ENCODE results near the gene GAB4.

The GAB4 gene

DNA sequence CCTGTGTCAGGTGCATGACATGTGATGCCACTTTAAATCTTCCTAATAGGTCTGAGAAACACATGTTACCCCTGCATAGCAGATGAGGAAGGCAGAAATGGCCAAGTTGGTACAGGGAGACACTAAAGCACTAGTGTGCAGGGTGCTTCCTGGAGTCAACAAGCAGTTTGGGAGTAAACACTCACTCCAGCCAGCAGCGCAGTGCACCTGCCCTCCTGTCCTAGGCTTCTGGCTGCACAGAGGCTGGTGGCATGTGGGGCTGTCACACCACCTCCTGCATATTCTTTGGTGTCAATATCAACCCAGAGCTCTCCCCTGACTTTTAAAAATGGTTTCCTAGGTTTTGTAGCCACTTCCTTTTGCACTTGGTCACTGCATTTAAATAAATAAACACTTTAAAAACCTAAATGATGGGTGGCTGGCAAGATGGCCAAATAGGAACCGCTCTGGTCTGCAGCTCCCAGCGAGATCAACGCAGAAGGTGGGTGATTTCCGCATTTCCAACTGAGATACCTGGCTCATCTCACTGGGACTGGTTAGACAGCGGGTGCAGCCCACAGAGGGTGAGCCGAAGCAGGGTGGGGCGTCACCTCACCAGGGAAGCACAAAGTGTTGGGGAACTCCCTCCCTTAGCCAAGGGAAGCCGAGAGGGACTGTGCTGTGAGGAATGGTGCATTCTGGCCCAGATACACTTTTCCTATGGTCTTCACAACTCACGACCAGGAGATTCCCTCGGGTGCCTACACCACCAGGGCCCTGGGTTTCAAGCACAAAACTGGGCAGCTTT is 33.5 kb downstream of the GAB4 start:
- no peaks in the 10 kb centered on the region for H3K9me3 ChIP-seq (ENCODE audit: control insufficient read depth, insufficient read depth, low read depth, low read length)

DNA sequence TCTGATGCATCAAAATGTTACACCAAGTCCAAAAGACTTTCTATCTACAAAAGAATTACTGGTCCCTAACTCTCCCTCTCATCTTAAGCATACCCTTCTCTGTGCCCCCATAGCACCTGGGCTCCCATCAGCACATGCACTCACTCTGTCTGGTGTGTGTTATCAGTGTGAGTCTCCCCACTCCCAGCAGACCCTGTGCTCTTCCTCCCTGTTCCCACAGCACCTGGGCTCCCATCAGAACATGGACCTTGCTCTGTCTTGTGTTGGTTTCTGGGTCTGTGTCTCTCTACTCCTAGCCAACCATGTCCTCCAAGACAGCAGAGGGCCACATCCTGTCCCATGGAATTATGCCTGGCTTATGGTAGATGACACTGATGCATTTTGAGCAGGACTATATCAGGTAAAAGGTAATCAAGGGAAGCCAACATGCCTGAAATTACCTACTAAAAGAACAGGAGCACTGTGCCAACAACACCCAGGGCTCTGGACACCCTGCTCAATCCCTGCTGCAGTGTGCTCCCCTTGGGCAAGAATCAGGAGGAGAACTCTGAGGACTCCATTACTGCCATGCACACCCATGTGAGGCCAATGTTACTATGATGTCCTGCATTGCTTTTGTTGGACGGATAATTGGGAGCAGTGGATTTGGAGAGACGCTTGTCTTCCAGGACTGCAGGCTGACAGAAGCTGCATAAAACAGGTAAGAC is 34.3 kb downstream of the GAB4 start:
- Histone ChIP-seq H3K4me3 (ENCODE audit: low read depth, low read length) (no peak overlapping the region), H3K9me3 (ENCODE audit: control insufficient read depth, insufficient read depth, low read depth, low read length) (no peaks in the 10 kb centered on the region), H3K27ac (ENCODE audit: extremely low read depth, low read depth, low read length) (no peak overlapping the region), H3K36me3 (ENCODE audit: control insufficient read depth in 2 of 2, insufficient read depth in 1 of 2, low read length in 2 of 2) (no peaks in the 10 kb centered on the region), H3K4me1 (ENCODE audit: control insufficient read depth, insufficient read depth, low read length) (no peaks in the 10 kb centered on the region)
- POLR2A ChIA-PET: no interaction called here
- CTCF ChIA-PET: no interaction called here
- TF ChIP-seq, protein P1, sequence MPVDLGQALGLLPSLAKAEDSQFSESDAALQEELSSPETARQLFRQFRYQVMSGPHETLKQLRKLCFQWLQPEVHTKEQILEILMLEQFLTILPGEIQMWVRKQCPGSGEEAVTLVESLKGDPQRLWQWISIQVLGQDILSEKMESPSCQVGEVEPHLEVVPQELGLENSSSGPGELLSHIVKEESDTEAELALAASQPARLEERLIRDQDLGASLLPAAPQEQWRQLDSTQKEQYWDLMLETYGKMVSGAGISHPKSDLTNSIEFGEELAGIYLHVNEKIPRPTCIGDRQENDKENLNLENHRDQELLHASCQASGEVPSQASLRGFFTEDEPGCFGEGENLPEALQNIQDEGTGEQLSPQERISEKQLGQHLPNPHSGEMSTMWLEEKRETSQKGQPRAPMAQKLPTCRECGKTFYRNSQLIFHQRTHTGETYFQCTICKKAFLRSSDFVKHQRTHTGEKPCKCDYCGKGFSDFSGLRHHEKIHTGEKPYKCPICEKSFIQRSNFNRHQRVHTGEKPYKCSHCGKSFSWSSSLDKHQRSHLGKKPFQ (tag by site-specific recombination; IDR thresholded peaks at IDR 0.05): no peak
- TF ChIP-seq, protein P2, sequence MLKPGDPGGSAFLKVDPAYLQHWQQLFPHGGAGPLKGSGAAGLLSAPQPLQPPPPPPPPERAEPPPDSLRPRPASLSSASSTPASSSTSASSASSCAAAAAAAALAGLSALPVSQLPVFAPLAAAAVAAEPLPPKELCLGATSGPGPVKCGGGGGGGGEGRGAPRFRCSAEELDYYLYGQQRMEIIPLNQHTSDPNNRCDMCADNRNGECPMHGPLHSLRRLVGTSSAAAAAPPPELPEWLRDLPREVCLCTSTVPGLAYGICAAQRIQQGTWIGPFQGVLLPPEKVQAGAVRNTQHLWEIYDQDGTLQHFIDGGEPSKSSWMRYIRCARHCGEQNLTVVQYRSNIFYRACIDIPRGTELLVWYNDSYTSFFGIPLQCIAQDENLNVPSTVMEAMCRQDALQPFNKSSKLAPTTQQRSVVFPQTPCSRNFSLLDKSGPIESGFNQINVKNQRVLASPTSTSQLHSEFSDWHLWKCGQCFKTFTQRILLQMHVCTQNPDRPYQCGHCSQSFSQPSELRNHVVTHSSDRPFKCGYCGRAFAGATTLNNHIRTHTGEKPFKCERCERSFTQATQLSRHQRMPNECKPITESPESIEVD (tag by site-specific recombination; IDR thresholded peaks at IDR 0.05): no peak
- TF ChIP-seq, protein P3, sequence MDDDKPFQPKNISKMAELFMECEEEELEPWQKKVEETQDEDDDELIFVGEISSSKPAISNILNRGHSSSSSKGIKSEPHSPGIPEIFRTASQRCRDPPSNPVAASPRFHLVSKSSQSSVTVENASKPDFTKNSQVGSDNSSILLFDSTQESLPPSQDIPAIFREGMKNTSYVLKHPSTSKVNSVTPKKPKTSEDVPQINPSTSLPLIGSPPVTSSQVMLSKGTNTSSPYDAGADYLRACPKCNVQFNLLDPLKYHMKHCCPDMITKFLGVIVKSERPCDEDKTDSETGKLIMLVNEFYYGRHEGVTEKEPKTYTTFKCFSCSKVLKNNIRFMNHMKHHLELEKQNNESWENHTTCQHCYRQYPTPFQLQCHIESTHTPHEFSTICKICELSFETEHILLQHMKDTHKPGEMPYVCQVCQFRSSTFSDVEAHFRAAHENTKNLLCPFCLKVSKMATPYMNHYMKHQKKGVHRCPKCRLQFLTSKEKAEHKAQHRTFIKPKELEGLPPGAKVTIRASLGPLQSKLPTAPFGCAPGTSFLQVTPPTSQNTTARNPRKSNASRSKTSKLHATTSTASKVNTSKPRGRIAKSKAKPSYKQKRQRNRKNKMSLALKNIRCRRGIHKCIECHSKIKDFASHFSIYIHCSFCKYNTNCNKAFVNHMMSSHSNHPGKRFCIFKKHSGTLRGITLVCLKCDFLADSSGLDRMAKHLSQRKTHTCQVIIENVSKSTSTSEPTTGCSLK (tag by site-specific recombination; IDR thresholded peaks at IDR 0.05): no peak
- TF ChIP-seq, protein P4, sequence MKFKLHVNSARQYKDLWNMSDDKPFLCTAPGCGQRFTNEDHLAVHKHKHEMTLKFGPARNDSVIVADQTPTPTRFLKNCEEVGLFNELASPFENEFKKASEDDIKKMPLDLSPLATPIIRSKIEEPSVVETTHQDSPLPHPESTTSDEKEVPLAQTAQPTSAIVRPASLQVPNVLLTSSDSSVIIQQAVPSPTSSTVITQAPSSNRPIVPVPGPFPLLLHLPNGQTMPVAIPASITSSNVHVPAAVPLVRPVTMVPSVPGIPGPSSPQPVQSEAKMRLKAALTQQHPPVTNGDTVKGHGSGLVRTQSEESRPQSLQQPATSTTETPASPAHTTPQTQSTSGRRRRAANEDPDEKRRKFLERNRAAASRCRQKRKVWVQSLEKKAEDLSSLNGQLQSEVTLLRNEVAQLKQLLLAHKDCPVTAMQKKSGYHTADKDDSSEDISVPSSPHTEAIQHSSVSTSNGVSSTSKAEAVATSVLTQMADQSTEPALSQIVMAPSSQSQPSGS (tag by site-specific recombination; IDR thresholded peaks at IDR 0.05; ENCODE audit: low read depth): no peak
- TF ChIP-seq ZNF114 (tag by site-specific recombination; IDR thresholded peaks at IDR 0.05) (no peak), ZNF239 (tag by site-specific recombination; IDR thresholded peaks at IDR 0.05) (no peak), ZIC2 (tag by site-specific recombination; IDR thresholded peaks at IDR 0.05) (no peak)

More for the DNA sequence above, 33.5 kb downstream of the GAB4 start:
- no peak overlapping the region for H3K27ac ChIP-seq (ENCODE audit: extremely low read depth, low read depth, low read length)
- no peaks in the 10 kb centered on the region for H3K4me1 ChIP-seq (ENCODE audit: control insufficient read depth, insufficient read depth, low read length)
- H3K4me3 ChIP-seq (ENCODE audit: low read depth, low read length): no peak overlapping the region
- CTCF ChIA-PET: interaction anchor here (0.6 kb wide), 1 partner anchor 111 kb away, joined by 3 read pairs; no protein-coding TSS in a partner anchor
- TF ChIP-seq ZXDB (tag by site-specific recombination; IDR thresholded peaks at IDR 0.05): no peak
- TF ChIP-seq ZIC2 (tag by site-specific recombination; IDR thresholded peaks at IDR 0.05): no peak
- TF ChIP-seq ZNF776 (tag by site-specific recombination; IDR thresholded peaks at IDR 0.05; ENCODE audit: borderline replicate concordance): no peak
- TF ChIP-seq ZNF10 (tag by site-specific recombination; IDR thresholded peaks at IDR 0.05): no peak
- TF ChIP-seq ZNF24 (tag by site-specific recombination; IDR thresholded peaks at IDR 0.05): no peak
- TF ChIP-seq GLI2 (tag by site-specific recombination; IDR thresholded peaks at IDR 0.05; ENCODE audit: borderline replicate concordance, low read depth): no peak
- TF ChIP-seq ZNF660 (tag by site-specific recombination; IDR thresholded peaks at IDR 0.05): no peak
- TF ChIP-seq, protein P5, sequence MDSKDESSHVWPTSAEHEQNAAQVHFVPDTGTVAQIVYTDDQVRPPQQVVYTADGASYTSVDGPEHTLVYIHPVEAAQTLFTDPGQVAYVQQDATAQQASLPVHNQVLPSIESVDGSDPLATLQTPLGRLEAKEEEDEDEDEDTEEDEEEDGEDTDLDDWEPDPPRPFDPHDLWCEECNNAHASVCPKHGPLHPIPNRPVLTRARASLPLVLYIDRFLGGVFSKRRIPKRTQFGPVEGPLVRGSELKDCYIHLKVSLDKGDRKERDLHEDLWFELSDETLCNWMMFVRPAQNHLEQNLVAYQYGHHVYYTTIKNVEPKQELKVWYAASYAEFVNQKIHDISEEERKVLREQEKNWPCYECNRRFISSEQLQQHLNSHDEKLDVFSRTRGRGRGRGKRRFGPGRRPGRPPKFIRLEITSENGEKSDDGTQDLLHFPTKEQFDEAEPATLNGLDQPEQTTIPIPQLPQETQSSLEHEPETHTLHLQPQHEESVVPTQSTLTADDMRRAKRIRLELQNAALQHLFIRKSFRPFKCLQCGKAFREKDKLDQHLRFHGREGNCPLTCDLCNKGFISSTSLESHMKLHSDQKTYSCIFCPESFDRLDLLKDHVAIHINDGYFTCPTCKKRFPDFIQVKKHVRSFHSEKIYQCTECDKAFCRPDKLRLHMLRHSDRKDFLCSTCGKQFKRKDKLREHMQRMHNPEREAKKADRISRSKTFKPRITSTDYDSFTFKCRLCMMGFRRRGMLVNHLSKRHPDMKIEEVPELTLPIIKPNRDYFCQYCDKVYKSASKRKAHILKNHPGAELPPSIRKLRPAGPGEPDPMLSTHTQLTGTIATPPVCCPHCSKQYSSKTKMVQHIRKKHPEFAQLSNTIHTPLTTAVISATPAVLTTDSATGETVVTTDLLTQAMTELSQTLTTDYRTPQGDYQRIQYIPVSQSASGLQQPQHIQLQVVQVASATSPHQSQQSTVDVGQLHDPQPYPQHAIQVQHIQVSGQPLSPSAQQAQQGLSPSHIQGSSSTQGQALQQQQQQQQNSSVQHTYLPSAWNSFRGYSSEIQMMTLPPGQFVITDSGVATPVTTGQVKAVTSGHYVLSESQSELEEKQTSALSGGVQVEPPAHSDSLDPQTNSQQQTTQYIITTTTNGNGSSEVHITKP (tag by site-specific recombination; IDR thresholded peaks at IDR 0.05): no peak
- TF ChIP-seq ZNF37A (tag by site-specific recombination; IDR thresholded peaks at IDR 0.05): no peak
- no peak for TF ChIP-seq GLIS2 (tag by site-specific recombination; IDR thresholded peaks at IDR 0.05)
- TF ChIP-seq, protein P6, sequence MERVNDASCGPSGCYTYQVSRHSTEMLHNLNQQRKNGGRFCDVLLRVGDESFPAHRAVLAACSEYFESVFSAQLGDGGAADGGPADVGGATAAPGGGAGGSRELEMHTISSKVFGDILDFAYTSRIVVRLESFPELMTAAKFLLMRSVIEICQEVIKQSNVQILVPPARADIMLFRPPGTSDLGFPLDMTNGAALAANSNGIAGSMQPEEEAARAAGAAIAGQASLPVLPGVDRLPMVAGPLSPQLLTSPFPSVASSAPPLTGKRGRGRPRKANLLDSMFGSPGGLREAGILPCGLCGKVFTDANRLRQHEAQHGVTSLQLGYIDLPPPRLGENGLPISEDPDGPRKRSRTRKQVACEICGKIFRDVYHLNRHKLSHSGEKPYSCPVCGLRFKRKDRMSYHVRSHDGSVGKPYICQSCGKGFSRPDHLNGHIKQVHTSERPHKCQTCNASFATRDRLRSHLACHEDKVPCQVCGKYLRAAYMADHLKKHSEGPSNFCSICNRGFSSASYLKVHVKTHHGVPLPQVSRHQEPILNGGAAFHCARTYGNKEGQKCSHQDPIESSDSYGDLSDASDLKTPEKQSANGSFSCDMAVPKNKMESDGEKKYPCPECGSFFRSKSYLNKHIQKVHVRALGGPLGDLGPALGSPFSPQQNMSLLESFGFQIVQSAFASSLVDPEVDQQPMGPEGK (tag by site-specific recombination; IDR thresholded peaks at IDR 0.05): no peak
- no peak for TF ChIP-seq MEIS1 (CRISPR knock-in tag; IDR thresholded peaks at IDR 0.05; ENCODE audit: borderline replicate concordance)
- TF ChIP-seq, protein P7, sequence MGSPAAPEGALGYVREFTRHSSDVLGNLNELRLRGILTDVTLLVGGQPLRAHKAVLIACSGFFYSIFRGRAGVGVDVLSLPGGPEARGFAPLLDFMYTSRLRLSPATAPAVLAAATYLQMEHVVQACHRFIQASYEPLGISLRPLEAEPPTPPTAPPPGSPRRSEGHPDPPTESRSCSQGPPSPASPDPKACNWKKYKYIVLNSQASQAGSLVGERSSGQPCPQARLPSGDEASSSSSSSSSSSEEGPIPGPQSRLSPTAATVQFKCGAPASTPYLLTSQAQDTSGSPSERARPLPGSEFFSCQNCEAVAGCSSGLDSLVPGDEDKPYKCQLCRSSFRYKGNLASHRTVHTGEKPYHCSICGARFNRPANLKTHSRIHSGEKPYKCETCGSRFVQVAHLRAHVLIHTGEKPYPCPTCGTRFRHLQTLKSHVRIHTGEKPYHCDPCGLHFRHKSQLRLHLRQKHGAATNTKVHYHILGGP (tag by site-specific recombination; IDR thresholded peaks at IDR 0.05): no peak
- TF ChIP-seq HOXA7 (CRISPR knock-in tag; IDR thresholded peaks at IDR 0.05; ENCODE audit: borderline replicate concordance): no peak
- no peaks in the 10 kb centered on the region for H3K36me3 ChIP-seq (ENCODE audit: control insufficient read depth in 2 of 2, insufficient read depth in 1 of 2, low read length in 2 of 2)
- POLR2A ChIA-PET: no interaction called here
